ENCODE data around the gene SDK2. TPM values are rescaled to one million over a fixed set of nuclear protein-coding genes. Genes with fewer than 3 reads are reported as not detected.
A peak's percentile ranks its signal among the peaks of the same experiment; 100 is the strongest.

SDK2 gene
- total and polyA plus RNA-seq, 11 donors: 0.84 to 4.0 (median 2.6) TPM

GRCh38 chr17:73379826-73380225, 264.4 kb downstream of the SDK2 start:
- H3K4me3 ChIP-seq: no peak overlapping the region
- intact Hi-C loops (cut with DNase I): loop anchor here in 3 of 10 donors (10.0 kb wide), 2 partner anchors 635 to 655 kb away; no protein-coding TSS in a partner anchor
- DNase-seq (no peak), ATAC-seq (peak in 1 of 4 donors; percentile 17)
- no peak overlapping the region for H3K27ac ChIP-seq
- H3K27me3 ChIP-seq: no peaks in the 10 kb centered on the region
- 74 to 93% (median 86%) methylated on average over 7 to 8 of the region's 8 CpGs for WGBS, 4 donors
- TF ChIP-seq POLR2A (IDR thresholded peaks at IDR 0.05) (no peak), CTCF (IDR thresholded peaks at IDR 0.05) (no peak)
- no peaks in the 10 kb centered on the region for H3K36me3 ChIP-seq
- no peaks in the 10 kb centered on the region for H3K4me1 ChIP-seq
- H3K9me3 ChIP-seq: no peaks in the 10 kb centered on the region

- peak in 1 of 4 donors; percentile 8 for ATAC-seq
- Histone ChIP-seq H3K4me1 (no peaks in the 10 kb centered on the region), H3K4me3 (no peak overlapping the region), H3K27me3 (no peaks in the 10 kb centered on the region), H3K36me3 (no peaks in the 10 kb centered on the region), H3K9me3 (no peaks in the 10 kb centered on the region), H3K27ac (no peak overlapping the region)
- DNase-seq: no peak
- TF ChIP-seq CTCF (IDR thresholded peaks at IDR 0.05): no peak
- TF ChIP-seq POLR2A (IDR thresholded peaks at IDR 0.05): no peak
- intact Hi-C loops (cut with DNase I): loop anchor here in 2 of 10 donors (10.0 kb wide), 1 partner anchor 654 kb away; no protein-coding TSS in a partner anchor
- WGBS, 4 donors: 92 to 96% (median 96%) methylated on average over 17 to 20 of the region's 20 CpGs
These were observed 265.2 kb downstream of the SDK2 start for GRCh38 chr17:73378974-73379470.

- DNase-seq (no peak), ATAC-seq (no peak)
- Histone ChIP-seq H3K4me1 (no peaks in the 10 kb centered on the region), H3K9me3 (no peaks in the 10 kb centered on the region), H3K4me3 (no peak overlapping the region), H3K27ac (no peak overlapping the region), H3K36me3 (no peaks in the 10 kb centered on the region), H3K27me3 (no peaks in the 10 kb centered on the region)
- intact Hi-C loops (cut with DNase I): loop anchor here in 2 of 10 donors (10.0 kb wide), 1 partner anchor 652 kb away; no protein-coding TSS in a partner anchor
- WGBS, 4 donors: 90 to 93% (median 92%) methylated on average over 3 of the region's 3 CpGs
- no peak for TF ChIP-seq CTCF (IDR thresholded peaks at IDR 0.05)
- TF ChIP-seq POLR2A (IDR thresholded peaks at IDR 0.05): no peak
These were observed 267.6 kb downstream of the SDK2 start for GRCh38 chr17:73376636-73377035.

- intact Hi-C loops (cut with DNase I): loop anchor here in 2 of 10 donors (10.0 kb wide), 1 partner anchor 651 kb away; no protein-coding TSS in a partner anchor
These were observed 268.1 kb downstream of the SDK2 start for GRCh38 chr17:73376152-73376551.

More at GRCh38 chr17:73376152-73376551, 268.1 kb downstream of the SDK2 start:
- ATAC-seq: no peak
- Histone ChIP-seq H3K27ac (no peak overlapping the region), H3K4me1 (no peaks in the 10 kb centered on the region), H3K27me3 (no peaks in the 10 kb centered on the region), H3K36me3 (no peaks in the 10 kb centered on the region), H3K9me3 (no peaks in the 10 kb centered on the region), H3K4me3 (no peak overlapping the region)
- WGBS, 4 donors: 96% methylated on average over 11 of the region's 11 CpGs
- DNase-seq: no peak
- TF ChIP-seq POLR2A (IDR thresholded peaks at IDR 0.05): no peak
